GM12872 (cell line): ENCODE data around the gene ATP5F1B.

Source experiments
- TF ChIP-seq, protein P1 (sequence below): IDR thresholded peaks from 3 replicates; pipeline ENCODE4 v1.5.1; 2011; ENCODE audit warnings: low read depth, mild to moderate bottlenecking, low read length, moderate library complexity; ENCODE audit not compliant: insufficient read depth

The ATP5F1B gene

DNA sequence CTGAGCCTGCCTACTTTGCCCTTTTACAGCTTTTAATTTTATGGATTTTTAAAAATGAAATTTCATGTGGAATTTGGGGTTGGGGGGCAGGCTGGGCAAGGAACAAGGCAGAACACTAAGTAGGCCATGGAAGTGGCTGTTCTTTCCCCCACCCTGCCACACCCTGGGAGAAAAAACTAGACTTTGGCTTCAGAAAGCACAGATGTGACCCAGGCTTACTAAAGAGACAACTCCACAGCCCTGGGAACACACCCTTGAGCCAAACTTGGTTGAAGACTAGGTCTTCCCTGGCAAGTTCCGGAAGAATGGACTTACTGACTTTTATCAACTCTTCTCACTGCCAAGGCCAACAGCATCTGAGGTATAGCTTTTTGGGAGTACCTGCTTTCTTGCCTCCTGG lies 56.0 kb downstream of the ATP5F1B start:
- TF ChIP-seq, protein P1, sequence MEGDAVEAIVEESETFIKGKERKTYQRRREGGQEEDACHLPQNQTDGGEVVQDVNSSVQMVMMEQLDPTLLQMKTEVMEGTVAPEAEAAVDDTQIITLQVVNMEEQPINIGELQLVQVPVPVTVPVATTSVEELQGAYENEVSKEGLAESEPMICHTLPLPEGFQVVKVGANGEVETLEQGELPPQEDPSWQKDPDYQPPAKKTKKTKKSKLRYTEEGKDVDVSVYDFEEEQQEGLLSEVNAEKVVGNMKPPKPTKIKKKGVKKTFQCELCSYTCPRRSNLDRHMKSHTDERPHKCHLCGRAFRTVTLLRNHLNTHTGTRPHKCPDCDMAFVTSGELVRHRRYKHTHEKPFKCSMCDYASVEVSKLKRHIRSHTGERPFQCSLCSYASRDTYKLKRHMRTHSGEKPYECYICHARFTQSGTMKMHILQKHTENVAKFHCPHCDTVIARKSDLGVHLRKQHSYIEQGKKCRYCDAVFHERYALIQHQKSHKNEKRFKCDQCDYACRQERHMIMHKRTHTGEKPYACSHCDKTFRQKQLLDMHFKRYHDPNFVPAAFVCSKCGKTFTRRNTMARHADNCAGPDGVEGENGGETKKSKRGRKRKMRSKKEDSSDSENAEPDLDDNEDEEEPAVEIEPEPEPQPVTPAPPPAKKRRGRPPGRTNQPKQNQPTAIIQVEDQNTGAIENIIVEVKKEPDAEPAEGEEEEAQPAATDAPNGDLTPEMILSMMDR = no peak
